HG03039 (cell line): ENCODE data around the gene KCNJ10.

ENCODE experiments used
- ATAC-seq: cut with Tn5 transposase; IDR thresholded peaks from one replicate; pipeline ENCODE4 v1.9.1; 2021; ENCODE audit warnings: mild to moderate bottlenecking, moderate library complexity; ENCODE audit not compliant: unreplicated experiment

The KCNJ10 gene

DNA sequence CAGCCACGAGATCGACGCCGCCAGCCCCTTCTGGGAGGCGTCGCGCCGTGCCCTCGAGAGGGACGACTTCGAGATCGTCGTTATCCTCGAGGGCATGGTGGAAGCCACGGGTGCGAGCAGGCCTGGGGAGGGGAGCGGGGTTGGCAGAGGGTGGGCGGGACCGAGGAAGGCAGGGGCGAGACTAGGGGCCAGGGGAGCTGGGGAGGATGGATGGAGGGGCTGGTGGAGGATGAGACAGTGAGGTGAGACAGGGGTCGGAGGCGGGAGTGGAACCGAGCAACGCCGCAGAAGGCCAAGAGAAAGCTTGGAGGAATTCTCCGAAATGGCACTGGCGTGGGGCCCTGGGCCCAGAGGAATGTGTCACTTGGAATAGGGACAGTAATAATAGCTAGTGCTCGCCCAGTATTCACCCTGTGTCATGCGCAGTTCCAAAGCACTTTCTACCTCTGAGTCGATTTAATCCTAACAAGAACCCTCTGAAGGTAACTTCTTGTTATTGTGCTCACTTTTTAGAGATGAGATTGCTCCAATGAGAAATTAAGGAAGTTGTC lies 14.9 kb upstream of the KCNJ10 start:
- no peak for ATAC-seq

DNA sequence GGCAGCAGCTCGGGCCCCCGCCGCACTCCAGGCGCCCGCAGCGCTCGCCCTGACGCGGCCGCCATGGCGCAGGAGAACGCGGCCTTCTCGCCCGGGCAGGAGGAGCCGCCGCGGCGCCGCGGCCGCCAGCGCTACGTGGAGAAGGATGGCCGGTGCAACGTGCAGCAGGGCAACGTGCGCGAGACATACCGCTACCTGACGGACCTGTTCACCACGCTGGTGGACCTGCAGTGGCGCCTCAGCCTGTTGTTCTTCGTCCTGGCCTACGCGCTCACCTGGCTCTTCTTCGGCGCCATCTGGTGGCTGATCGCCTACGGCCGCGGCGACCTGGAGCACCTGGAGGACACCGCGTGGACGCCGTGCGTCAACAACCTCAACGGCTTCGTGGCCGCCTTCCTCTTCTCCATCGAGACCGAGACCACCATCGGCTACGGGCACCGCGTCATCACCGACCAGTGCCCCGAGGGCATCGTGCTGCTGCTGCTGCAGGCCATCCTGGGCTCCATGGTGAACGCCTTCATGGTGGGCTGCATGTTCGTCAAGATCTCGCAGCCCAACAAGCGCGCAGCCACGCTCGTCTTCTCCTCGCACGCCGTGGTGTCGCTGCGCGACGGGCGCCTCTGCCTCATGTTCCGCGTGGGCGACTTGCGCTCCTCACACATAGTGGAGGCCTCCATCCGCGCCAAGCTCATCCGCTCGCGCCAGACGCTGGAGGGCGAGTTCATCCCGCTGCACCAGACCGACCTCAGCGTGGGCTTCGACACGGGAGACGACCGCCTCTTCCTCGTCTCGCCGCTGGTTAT lies 14.2 kb upstream of the KCNJ10 start:
- ATAC-seq = no peak

DNA sequence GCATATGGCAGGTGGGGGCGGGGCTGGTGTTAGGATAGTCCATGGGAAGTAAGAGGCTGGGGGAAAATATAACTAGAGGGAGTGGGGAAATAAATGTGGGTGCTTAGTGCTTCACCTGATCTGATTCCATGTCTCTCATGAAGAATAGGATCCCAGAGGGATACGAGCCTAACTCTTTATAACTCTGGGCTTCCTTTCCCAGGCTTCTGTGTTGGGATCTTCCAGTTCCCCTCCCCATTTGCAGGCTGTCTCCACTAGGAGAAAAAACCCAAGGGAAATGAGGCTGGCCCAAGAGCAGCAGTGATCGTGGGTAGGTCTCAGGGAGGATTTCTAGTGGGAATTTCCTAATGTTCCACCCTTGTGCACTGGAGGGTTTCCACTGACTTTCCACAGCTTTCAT lies 13.0 kb upstream of the KCNJ10 start:
- no peak for ATAC-seq

DNA sequence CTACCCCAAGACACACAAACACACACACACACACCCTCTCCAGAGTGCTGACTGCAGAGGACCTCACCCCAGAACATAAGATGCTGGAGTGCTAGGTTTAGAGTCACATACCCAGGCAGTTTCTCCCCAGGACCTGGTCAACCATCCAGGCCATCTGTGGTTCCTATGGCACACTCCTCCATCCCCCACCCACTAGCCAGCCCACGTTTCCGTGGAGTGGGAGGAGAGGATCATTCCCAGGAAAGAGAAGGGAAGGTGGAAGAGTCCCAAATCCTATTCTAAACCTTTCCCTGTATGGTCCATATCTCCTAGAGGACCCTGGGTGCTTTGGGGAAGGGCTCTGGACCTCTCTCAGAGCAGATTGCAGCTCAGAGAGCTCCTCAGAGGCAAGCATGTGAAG lies 12.5 kb upstream of the KCNJ10 start:
- ATAC-seq = no peak

DNA sequence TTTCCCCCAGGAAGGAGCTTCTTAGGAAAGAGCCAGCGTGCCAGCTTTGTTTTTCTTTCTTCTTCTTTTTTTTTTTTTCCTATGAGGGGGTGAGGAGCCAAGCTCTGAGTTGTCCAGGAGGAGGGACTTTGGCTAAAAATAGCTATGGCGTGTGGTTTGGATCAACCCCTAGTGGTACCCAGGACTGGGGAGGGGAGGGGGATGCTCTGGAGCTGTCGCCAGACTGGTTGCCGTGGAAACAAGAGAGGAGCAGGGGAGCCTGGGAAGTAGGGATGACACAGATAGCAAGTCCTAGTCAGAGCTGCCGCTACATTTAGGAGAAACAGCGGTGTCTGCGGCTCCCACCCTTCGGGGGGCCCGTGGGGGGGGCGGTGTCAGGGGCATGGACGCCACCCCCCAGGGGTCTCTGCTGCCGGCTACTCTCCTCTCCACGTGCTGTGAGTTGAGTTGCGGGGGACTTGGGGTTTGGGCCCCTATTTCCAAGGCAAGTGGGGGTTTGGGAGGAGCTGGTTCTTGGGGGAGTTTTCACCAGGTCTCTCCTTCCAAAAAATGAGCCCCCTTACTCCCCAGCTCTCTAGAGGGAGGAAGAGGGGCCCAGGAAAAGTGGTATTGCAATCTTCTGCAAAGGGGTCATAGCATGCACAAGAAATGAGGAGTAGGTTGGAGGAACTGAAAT lies 11.4 kb upstream of the KCNJ10 start, which contains the start of gene KCNJ9:
Gene KCNJ9, plus strand, starts transcription at position 278 of the 676 bp plus-strand sequence. CDS start 2,493 bp downstream, outside the sequence.
- ATAC-seq = no peak

DNA sequence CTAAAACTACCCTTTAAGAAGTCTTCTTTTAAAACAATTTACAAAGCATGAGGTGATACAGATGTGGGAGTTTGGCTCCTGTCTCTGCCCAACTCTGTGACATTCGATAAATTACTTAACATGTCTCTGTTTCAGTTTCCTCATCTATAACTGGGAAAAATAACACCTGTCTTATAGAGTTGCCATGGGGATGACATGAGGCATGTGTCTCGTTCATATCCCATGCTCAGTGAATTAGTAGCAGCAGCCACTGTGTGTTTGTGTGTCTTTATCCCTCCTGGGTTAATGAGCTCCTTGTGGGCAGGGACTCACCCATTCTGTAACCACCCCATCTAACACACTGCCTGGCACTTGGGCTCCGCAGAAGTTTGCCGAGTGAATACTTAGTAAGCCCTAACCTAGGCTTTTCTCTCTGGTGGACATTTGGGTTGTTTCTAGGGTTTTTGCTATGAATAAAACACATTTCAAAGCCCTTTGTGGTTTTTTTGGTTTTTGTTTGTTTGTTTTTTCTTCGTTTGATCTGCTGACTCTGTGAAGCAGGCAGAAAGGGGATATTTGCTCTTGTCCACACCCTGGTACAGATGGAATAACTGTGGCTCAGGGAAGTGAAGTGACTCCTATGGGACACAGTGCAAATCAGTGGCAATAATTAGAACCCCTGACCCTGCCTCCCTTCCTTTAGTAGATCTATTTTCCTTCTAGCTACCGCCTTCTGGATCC lies 10.6 kb upstream of the KCNJ10 start:
- no peak for ATAC-seq

DNA sequence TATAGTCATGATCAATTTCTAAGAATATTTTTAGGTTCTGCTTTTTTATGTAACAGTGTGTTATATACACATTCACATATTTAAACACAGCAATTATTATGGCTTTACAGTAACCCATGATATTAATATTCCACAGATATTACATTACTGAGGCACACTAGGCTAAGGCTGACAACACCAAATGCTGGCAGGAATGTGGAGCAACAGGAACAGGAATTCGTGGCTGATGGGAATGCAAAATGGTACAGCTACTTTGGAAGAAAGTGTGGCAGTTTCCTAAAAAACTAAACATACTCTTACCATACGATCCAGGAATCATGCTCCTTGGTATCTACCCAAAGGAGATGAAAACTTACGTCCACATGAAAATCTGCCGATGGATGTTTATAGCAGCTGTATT lies 9.5 kb upstream of the KCNJ10 start:
- no peak for ATAC-seq

DNA sequence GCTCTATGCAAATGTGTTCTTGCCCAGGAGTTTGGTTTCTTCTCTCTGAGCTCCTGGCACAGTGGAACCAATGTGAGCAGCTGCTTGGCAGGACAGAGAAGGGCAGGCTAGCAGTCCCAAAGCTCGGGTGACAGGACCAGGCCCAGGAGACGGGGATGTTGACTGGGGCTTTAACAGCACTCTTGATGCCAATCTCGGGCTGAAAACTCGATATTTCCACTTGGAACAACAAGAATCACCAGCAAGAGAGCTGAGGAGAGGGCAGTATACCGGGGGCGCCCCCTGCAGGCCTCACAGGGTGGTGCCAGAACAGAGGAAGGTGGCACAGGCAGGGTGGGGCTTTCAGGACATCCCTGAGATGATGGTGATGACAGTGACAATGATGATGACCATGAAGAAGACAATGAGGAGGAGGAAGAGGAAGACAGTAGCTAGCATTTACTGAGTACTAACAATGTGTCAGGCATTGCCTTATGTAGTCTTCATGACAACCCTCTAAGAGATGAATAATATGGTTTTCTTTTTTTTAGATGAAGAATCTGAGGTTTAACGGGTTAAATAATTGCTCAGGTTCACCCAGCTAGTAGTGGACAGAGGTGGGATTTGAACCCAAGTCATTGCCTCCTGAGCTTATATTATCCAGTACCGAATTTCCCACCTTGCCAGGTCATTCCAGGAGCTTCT lies 8.7 kb upstream of the KCNJ10 start:
- peak; percentile 64 for ATAC-seq

DNA sequence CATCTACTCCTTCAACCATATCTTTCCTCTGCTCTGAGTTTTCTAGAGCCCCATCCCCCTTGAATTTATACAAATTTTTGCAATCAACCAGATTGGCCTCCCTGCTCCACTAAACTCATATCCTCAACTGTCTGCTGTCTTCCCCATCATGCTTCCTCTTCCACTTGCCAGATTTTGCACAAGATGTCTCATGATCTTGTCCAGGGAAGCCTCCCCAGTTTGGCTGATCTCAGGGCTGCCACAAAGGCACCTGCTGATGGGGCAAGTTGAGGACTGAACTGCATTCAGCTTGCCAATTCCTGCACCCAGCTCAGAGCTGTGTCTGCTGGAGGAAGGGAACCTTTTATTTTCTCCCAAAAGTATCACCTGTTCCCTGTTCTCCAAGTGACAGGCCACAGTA lies 7.5 kb upstream of the KCNJ10 start:
- ATAC-seq = no peak

DNA sequence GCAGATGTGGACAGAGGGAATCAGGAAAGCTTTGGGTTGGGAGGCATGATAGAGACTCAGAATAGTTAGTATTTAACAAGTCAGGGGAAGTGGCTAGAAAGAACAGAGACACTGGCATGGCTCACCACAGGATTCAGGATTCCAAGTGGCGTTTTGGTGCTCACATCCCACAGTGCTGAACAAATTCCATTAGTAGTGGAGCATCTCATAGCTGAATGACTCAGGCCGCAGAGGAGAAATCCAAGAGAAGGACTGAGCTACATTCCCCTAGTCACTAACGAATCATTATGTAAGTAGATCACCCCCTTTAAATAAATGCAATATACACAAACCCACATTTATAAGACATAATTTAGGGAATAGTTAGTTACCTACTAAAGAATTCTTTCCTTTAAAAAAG lies 6.3 kb upstream of the KCNJ10 start:
- ATAC-seq = no peak

DNA sequence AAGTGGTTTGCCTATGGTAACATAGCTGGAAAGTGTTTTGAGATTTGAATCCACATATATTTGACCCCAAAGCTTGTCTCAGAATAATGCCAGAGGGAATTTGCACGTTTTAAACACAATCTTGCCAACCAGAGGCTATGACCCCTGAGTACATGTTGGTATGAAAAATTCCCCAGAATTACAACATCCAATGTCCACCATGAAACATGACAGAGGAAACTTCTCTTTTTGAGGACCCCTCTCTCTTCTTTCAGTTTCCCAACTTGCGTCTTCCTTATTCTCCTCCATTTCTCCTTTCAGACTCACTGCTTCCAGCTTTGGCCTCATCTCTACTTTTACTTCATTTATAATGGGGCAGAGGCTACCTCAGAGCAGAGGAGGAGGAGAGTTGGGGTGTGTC lies 5.9 kb upstream of the KCNJ10 start:
- no peak for ATAC-seq

DNA sequence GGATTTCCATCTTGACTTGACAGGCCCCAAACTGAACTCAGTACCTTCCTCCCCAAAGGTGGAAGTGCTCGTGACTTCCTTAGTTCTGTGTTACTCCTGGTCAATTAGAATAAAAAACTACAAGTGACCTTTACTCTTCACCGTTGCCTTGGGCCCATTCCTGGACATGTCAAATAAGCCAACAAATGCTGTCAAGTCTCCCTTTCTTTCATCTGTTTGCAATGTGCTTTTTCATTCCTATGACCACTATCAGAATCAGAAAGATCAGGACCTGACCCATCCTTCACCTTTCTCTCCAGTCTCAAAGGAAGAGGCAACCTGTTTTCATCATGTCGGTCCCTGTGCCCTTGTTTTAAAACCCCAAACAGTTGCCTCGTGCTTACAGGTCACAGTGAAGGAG lies 4.9 kb upstream of the KCNJ10 start:
- no peak for ATAC-seq

DNA sequence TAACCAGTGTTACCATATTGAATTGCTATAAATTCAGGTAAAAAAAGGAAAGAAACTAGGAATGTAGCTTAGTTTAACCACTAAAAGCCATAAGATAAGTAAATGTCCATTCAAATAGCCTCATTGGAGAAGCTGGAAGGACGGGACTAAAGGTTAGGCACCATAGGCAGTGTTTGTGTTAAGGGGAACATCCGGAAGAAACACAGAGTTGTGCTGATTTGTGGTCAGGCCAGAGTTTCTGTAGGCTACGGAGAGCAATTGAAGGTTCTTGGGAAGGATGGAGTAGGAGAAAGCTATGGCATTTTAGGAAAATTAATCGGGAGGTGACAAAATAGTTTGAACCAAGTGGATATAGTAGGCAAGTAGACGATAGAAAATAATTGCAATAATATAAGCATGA lies 1.3 kb upstream of the KCNJ10 start:
- no peak for ATAC-seq

DNA sequence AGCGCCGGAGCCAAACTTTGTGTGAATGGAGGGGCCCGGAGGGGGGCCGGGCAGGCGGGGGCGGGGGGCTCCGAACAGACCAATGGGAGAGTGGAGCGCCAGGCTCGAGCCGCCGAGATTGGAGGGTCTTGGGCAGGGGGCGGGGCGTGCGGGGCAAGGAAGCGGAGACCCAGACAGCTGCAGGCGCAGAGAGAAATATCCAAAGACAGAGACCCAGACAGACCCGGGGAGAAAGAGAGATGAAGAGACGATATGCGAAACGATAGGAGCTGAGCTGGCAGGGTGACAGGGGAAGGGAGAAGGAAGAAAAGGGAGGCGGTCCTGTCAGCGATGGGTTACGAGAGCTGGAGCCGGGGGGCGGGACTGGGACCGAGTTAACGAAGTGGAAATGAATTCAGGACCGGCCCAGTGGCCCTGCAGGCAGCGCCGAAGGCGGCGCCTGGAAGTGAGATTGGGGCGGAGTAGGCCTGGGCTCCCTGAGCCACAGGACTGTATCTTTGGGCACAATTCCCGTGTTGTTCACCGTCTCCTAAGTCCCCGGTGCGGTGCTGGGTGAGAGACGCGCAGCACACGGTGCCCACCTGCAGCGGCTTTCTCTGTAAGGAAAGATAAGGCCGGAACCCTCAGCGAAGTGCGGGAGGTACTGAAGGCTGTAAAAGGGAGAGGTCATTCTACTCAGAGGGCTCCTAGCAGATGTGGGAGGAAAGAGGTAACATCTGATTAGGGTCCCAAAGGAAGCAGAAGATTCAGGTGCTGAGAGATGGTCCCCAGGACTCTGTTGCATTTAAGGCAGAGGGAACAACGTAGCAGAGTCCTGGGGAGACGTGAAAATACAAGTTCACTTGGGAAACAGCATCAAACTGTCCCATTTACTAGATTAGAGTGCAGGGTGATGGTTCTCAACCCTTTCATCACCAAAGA lies 543 bp upstream of the KCNJ10 start:
- ATAC-seq = no peak

DNA sequence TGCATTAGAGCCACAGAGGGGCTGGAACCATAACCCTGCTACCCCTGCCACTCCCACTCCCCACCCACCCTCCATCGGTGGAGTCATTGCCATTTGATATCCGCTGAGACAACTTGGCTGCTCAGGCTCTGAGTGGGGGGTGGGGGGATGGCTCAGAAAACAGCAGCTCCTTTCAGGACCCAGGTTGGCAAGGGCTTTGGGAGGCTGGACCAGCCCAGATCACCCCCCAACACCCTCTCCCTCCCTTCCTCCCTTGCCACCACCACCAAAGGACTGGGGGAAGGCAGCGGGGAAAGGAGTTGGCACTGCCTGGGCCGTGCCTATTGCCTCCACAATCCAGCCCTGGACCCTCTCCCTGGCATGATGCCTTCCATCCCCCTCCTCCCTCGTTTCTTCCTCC lies 1.7 kb downstream of the KCNJ10 start:
- no peak for ATAC-seq

DNA sequence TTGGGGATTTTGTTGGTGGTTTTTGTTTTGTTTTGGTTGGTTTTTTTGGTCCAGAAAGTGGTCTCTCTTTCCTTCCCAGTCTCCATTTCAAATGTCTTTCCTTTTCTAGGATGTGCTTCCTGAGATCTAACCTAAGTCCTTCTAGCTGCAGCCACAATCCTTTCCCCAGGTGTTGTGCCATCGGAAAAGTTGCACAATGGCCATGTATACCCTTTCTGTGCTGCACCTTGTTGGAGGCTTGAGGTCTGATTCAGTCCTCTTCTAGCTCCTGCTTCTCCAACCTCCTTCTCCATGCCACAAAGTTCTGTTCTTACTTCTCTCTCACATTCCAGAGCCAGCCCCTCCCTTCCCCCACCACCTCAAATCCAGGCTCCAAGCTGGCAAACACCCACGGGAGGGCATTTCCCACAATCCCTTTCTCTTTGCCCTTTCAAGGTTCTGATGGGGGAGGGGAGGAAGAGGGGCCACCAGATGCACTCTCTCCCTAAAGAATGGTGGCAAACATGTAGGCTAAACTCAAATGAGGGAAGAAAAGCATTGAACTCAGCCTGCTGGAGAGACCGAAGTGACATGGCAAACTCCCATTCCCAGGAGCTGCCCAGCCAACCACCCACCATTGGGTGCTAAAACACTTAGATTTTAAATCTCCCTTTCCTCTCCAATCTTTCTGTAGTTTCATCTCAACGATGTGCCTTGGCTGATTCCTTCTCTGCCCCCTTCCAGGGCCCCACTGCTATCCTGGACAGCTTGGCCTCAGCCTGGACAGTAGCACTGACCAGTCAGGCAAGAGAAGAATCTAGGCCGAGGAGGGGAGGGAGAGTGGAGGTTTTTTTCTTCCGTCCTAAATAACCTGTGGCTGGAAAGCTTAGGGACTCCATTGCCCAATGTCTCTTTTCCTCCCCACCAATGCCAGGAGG lies 2.9 kb downstream of the KCNJ10 start:
- ATAC-seq = no peak

DNA sequence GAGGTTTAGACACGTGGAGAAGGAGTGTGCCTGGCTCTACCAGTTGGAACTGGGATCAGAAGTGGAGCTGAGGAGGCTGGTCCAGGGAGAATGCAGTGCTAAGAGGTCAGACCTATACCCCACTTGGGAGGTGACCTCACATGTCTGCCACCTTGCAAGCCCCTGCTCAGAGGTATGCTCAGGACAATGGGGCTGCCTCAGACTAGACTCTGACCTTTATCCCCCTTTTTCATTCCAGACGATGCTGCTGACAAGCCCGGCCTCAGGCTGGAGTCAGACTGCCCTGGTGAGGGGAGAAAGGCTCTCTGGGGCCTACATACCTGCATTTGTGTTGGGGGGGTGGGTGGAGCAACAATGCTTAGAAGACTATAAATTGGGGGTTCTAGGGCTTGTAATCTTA lies 5.2 kb downstream of the KCNJ10 start:
- ATAC-seq = no peak

DNA sequence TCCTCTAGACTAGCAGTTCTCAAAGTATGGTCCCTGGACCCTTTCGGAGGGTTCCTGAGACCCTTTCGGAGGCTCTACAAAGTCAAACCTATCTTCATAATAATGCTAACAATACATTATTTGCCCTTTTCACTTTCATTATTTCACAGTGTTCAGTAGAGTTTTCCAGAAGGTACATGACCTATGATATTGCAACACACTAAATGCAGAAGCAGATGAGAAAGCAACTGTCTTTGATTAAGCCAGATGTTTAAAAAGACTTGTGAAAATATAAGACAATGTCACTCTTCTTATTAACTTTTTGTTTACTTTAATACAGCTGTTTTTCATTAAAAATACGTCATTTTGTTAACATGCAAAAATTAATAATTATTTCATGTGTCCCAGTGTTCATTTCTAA lies 5.8 kb downstream of the KCNJ10 start:
- no peak for ATAC-seq

DNA sequence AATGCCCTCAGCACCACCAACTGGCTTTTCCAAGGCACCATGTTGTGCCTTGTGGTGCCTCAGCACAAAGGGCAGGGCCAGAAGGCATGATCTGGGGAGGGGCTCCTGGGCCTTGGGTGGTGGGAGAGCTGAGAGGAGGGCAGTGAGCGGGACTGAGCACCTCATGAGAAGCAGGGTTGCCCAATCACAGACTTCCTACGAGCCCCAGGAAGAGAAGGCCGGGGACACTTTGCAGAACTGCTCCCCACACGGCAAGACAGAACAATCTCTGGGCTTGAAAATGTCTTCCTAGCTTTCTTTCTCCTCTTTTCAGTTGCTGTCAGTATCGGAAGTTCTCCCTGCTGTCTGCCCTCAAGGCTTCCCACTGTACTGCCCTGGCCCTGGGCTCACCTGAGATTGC lies 6.8 kb downstream of the KCNJ10 start:
- no peak for ATAC-seq
